ENCODE results near the gene CCDC71. TPM values are rescaled to one million over a fixed set of nuclear protein-coding genes. Genes with fewer than 3 reads are reported as not detected.

Gene CCDC71
- total and polyA plus RNA-seq, 2 experiments from 2014 or later: 1.9 to 44.2 TPM

GRCh38 chr3:49166752-49167556 lies 823 bp upstream of the CCDC71 start:
- no peak overlapping the region for H3K27ac ChIP-seq (ENCODE audit: low read depth)
- peaks cover 7% of the 10 kb centered on the region for H3K27me3 Mint-ChIP-seq (ENCODE audit: insufficient read depth, low read depth, poor library complexity)
- H3K4me1 ChIP-seq (ENCODE audit: insufficient read depth): peaks cover 14% of the 10 kb centered on the region
- no peaks in the 10 kb centered on the region for H3K9me3 Mint-ChIP-seq
- no peak for DNase-seq (ENCODE audit: low spot score)
- H4K20me1 ChIP-seq (replicated peaks; ENCODE audit: insufficient read depth): peaks cover 10% of the 10 kb centered on the region
- no peaks in the 10 kb centered on the region; the same call in 1 of the 2 replicates for H3K36me3 ChIP-seq (ENCODE audit: insufficient read depth)
- H3K27ac Mint-ChIP-seq: peak overlapping the region; percentile 88; the same call in 1 of the 2 replicates
- peak overlapping the region; percentile 63 for H2AFZ ChIP-seq
- H3K9me2 ChIP-seq (ENCODE audit: insufficient read depth): peaks cover 8% of the 10 kb centered on the region; the same call in 1 of the 2 replicates
- peak overlapping the region; percentile 97 for H3K4me3 ChIP-seq
- H3K4me1 Mint-ChIP-seq: peaks cover 18% of the 10 kb centered on the region
- H3K79me2 ChIP-seq (replicated peaks; ENCODE audit: insufficient read depth): peaks cover 18% of the 10 kb centered on the region
- ATAC-seq: no peak
- no peaks in the 10 kb centered on the region for H3F3A ChIP-seq (replicated peaks; ENCODE audit: low read depth)
- peaks cover 23% of the 10 kb centered on the region for H3K36me3 Mint-ChIP-seq (ENCODE audit: low read depth)
- TF ChIP-seq NANOG (IDR thresholded peaks at IDR 0.05; ENCODE audit: borderline replicate concordance): no peak
- no peak for TF ChIP-seq ZNF114 (CRISPR knock-in tag; IDR thresholded peaks at IDR 0.05)
- TF ChIP-seq POLR2AphosphoS5 (IDR thresholded peaks at IDR 0.05; ENCODE audit: low read depth): no peak
- TF ChIP-seq STAT1 (IDR thresholded peaks at IDR 0.05; ENCODE audit: unreplicated experiment): no peak
- no peak for TF ChIP-seq CREB1 (CRISPR knock-in tag; IDR thresholded peaks at IDR 0.05; ENCODE audit: low read depth)
- no peak for TF ChIP-seq JUNB (IDR thresholded peaks at IDR 0.05; ENCODE audit: unreplicated experiment)
- no peaks in the 10 kb centered on the region for H3K27me3 ChIP-seq (ENCODE audit: insufficient read depth)
- peak overlapping the region; percentile 86 for H3K4me3 Mint-ChIP-seq
- peak overlapping the region; percentile 76 for H3K4me2 ChIP-seq

GRCh38 chr3:49164983-49165720 lies 979 bp downstream of the CCDC71 start:
- Histone ChIP-seq H3K4me1 (ENCODE audit: insufficient read depth) (peaks cover 14% of the 10 kb centered on the region), H3K27ac (ENCODE audit: low read depth) (peak overlapping the region; percentile 66; the same call in 1 of the 2 replicates), H2AFZ (0 out of 2 replicates have a peak overlapping the region, but pooled peaks have one; percentile 10), H3F3A (replicated peaks; ENCODE audit: low read depth) (no peaks in the 10 kb centered on the region), H3K4me3 (peak overlapping the region; percentile 97), H3K27me3 (ENCODE audit: insufficient read depth) (no peaks in the 10 kb centered on the region), H3K79me2 (replicated peaks; ENCODE audit: insufficient read depth) (peaks cover 18% of the 10 kb centered on the region), H3K4me2 (peak overlapping the region; percentile 99), H3K9me2 (ENCODE audit: insufficient read depth) (peaks cover 8% of the 10 kb centered on the region; the same call in 1 of the 2 replicates), H4K20me1 (replicated peaks; ENCODE audit: insufficient read depth) (peaks cover 10% of the 10 kb centered on the region), H3K36me3 (ENCODE audit: insufficient read depth) (no peaks in the 10 kb centered on the region; the same call in 1 of the 2 replicates)
- DNase-seq (ENCODE audit: low spot score) (peak; percentile 36), ATAC-seq (peak; percentile 11; the same call in 2 of the 3 replicates)
- no peaks in the 10 kb centered on the region for H3K9me3 Mint-ChIP-seq
- TF ChIP-seq NANOG (IDR thresholded peaks at IDR 0.05; ENCODE audit: borderline replicate concordance) (no peak), STAT1 (IDR thresholded peaks at IDR 0.05; ENCODE audit: unreplicated experiment) (no peak), ZNF462 (CRISPR knock-in tag; IDR thresholded peaks at IDR 0.05) (no peak), CREB1 (CRISPR knock-in tag; IDR thresholded peaks at IDR 0.05; ENCODE audit: low read depth) (no peak), EZH2phosphoT487 (IDR thresholded peaks at IDR 0.05; ENCODE audit: unreplicated experiment) (no peak), JUNB (IDR thresholded peaks at IDR 0.05; ENCODE audit: unreplicated experiment) (no peak), CTCF (conservative IDR thresholded peaks at IDR 0.05; ENCODE audit: low read depth in 2 of 2) (no peak), ZNF331 (CRISPR knock-in tag; IDR thresholded peaks at IDR 0.05; ENCODE audit: low read depth) (no peak), POLR2AphosphoS5 (IDR thresholded peaks at IDR 0.05; ENCODE audit: low read depth) (no peak)
- peaks cover 26% of the 10 kb centered on the region for H3K36me3 Mint-ChIP-seq (ENCODE audit: low read depth)
- peak overlapping the region; percentile 94 for H3K27ac Mint-ChIP-seq
- peaks cover 10% of the 10 kb centered on the region for H3K27me3 Mint-ChIP-seq (ENCODE audit: insufficient read depth, low read depth, poor library complexity)
- peaks cover 13% of the 10 kb centered on the region for H3K4me1 Mint-ChIP-seq
- H3K4me3 Mint-ChIP-seq: peak overlapping the region; percentile 96

Data from GM23338 (cell line).